H9 (cell line): ENCODE results near the gene WDR5B. TPM values are rescaled to one million over a fixed set of nuclear protein-coding genes. Genes with fewer than 3 reads are reported as not detected.

Source experiments
- DNase-seq: peaks from one replicate; pipeline ENCODE4 v3.0.0-alpha.2; 2017
- H2AFZ ChIP-seq: one replicate; pipeline ENCODE4 v1.6.1; 2013; ENCODE audit warnings: mild to moderate bottlenecking, low read length, control low read depth, moderate library complexity
- H2AK5ac ChIP-seq: 2 replicates; pipeline ENCODE4 v1.6.1; 2013; ENCODE audit warnings: low read length, control low read depth, mixed read lengths; ENCODE audit not compliant: insufficient read length
- H2BK120ac ChIP-seq: one replicate; pipeline ENCODE4 v1.6.1; 2013; ENCODE audit warnings: low read depth, mild to moderate bottlenecking, low read length, control low read depth, inconsistent platforms; ENCODE audit not compliant: poor library complexity, severe bottlenecking
- H2BK12ac ChIP-seq: 2 replicates; pipeline ENCODE4 v1.6.1; 2013; ENCODE audit warnings: low read length, control low read depth, mixed read lengths, low read depth; ENCODE audit not compliant: insufficient read length
- H2BK15ac ChIP-seq: 2 replicates; pipeline ENCODE4 v1.6.1; 2013; ENCODE audit warnings: low read depth, low read length, control low read depth
- H2BK20ac ChIP-seq: one replicate; pipeline ENCODE4 v1.6.1; 2013; ENCODE audit warnings: low read depth, mild to moderate bottlenecking, low read length, control low read depth, inconsistent platforms; ENCODE audit not compliant: poor library complexity, severe bottlenecking
- H2BK5ac ChIP-seq: 2 replicates; pipeline ENCODE4 v1.6.1; 2013; ENCODE audit warnings: low read length, control low read depth, mixed read lengths; ENCODE audit not compliant: insufficient read length
- H3K14ac ChIP-seq: 2 replicates; pipeline ENCODE4 v1.6.1; 2013; ENCODE audit warnings: low read length, control low read depth; ENCODE audit not compliant: insufficient read depth
- H3K18ac ChIP-seq: 2 replicates; pipeline ENCODE4 v1.6.1; 2013; ENCODE audit warnings: low read depth, mild to moderate bottlenecking, mixed read lengths, low read length, control low read depth; ENCODE audit not compliant: insufficient read length
- H3K23ac ChIP-seq: 2 replicates; pipeline ENCODE4 v1.6.1; 2013; ENCODE audit warnings: low read length, control low read depth, mixed read lengths, low read depth; ENCODE audit not compliant: insufficient read length
- H3K23me2 ChIP-seq: 2 replicates; pipeline ENCODE4 v1.6.1; 2013; ENCODE audit warnings: low read depth, mild to moderate bottlenecking, mixed read lengths, low read length, control low read depth; ENCODE audit not compliant: insufficient read length, poor library complexity, severe bottlenecking
- H3K27ac ChIP-seq: 2 replicates; pipeline ENCODE4 v1.5.1; 2013; ENCODE audit warnings: low read length, control low read depth, mixed read lengths, low read depth; ENCODE audit not compliant: insufficient read length
- H3K27me3 ChIP-seq: 2 replicates; pipeline ENCODE4 v1.6.1; 2013; ENCODE audit warnings: low read length, control low read depth, inconsistent platforms; ENCODE audit not compliant: insufficient read depth
- H3K4ac ChIP-seq: 2 replicates; pipeline ENCODE4 v1.6.1; 2013; ENCODE audit warnings: low read depth, mild to moderate bottlenecking, control low read depth, inconsistent platforms, low read length, moderate library complexity
- H3K4me1 ChIP-seq: 2 replicates; pipeline ENCODE4 v1.6.1; 2013; ENCODE audit warnings: low read length, control low read depth, inconsistent platforms; ENCODE audit not compliant: insufficient read depth
- H3K4me2 ChIP-seq: 2 replicates; pipeline ENCODE4 v1.6.1; 2013; ENCODE audit warnings: low read length, control low read depth, mixed read lengths; ENCODE audit not compliant: insufficient read length, insufficient read depth
- H3K56ac ChIP-seq: 2 replicates; pipeline ENCODE4 v1.6.1; 2013; ENCODE audit warnings: low read depth, mild to moderate bottlenecking, mixed read lengths, low read length, control low read depth; ENCODE audit not compliant: insufficient read length
- H3K79me1 ChIP-seq: 2 replicates; pipeline ENCODE4 v1.6.1; 2013; ENCODE audit warnings: low read depth, mild to moderate bottlenecking, moderate library complexity, low read length, control low read depth, inconsistent platforms; ENCODE audit not compliant: insufficient read depth, poor library complexity, severe bottlenecking
- H3K79me2 ChIP-seq: 2 replicates; pipeline ENCODE4 v1.6.1; 2013; ENCODE audit warnings: low read length, control low read depth, inconsistent platforms; ENCODE audit not compliant: insufficient read depth
- H3K9ac ChIP-seq: 2 replicates; pipeline ENCODE4 v1.6.1; 2013; ENCODE audit warnings: low read length, control low read depth, mixed read lengths; ENCODE audit not compliant: insufficient read length; ENCODE audit errors: extremely low read depth
- H3K9me3 ChIP-seq: one replicate; pipeline ENCODE4 v1.6.1; 2013; ENCODE audit warnings: low read depth, low read length, inconsistent platforms; ENCODE audit not compliant: control insufficient read depth
- H3T11ph ChIP-seq: one replicate; pipeline ENCODE4 v1.6.1; 2013; ENCODE audit warnings: mild to moderate bottlenecking, low read length, control low read depth, inconsistent platforms
- H4K20me1 ChIP-seq: one replicate; pipeline ENCODE4 v1.6.1; 2013; ENCODE audit not compliant: control insufficient read depth, insufficient read length, insufficient read depth
- H4K5ac ChIP-seq: 2 replicates; pipeline ENCODE4 v1.6.1; 2013; ENCODE audit warnings: low read depth, mild to moderate bottlenecking, mixed read lengths, low read length, control low read depth; ENCODE audit not compliant: insufficient read length
- H4K8ac ChIP-seq: replicated peaks from 2 replicates; pipeline ENCODE4 v1.6.1; 2013; ENCODE audit warnings: low read length, control low read depth, mixed read lengths, low read depth; ENCODE audit not compliant: insufficient read length
- H4K91ac ChIP-seq: 2 replicates; pipeline ENCODE4 v1.6.1; 2013; ENCODE audit warnings: low read depth, mild to moderate bottlenecking, moderate library complexity, mixed read lengths, low read length, control low read depth; ENCODE audit not compliant: insufficient read length
- H3K27ac Mint-ChIP-seq, 3 experiments: 2 replicates in 2 of 3; 3 replicates in 1 of 3; pipeline ENCODE4 v1.8.0; 2020 to 2021; ENCODE audit warnings: mixed read lengths in 3 of 3, mild to moderate bottlenecking in 1 of 3, moderate library complexity in 1 of 3
- H3K27me3 Mint-ChIP-seq: 2 replicates; pipeline ENCODE4 v1.8.0; 2021; ENCODE audit warnings: low read depth, mild to moderate bottlenecking, moderate library complexity, mixed read lengths
- H3K36me3 Mint-ChIP-seq, 3 experiments: 2 replicates in 2 of 3; 3 replicates in 1 of 3; pipeline ENCODE4 v1.8.0; 2020 to 2021; ENCODE audit warnings: low read depth in 3 of 3, mixed read lengths in 3 of 3; ENCODE audit not compliant: insufficient read depth in 1 of 3
- H3K4me1 Mint-ChIP-seq, 2 experiments: 2 replicates each; pipeline ENCODE4 v1.8.0; 2020; ENCODE audit warnings: mixed read lengths in 2 of 2
- H3K4me3 Mint-ChIP-seq, 2 experiments: 2 replicates in 1 of 2; 3 replicates in 1 of 2; pipeline ENCODE4 v1.8.0; 2020 to 2021; ENCODE audit warnings: mild to moderate bottlenecking in 2 of 2, mixed read lengths in 2 of 2, moderate library complexity in 1 of 2
- H3K9me3 Mint-ChIP-seq, 2 experiments: 2 replicates in 1 of 2; 3 replicates in 1 of 2; pipeline ENCODE4 v1.8.0; 2020; ENCODE audit warnings: mild to moderate bottlenecking in 2 of 2, mixed read lengths in 2 of 2, moderate library complexity in 1 of 2
- CTCF ChIP-seq: fragments of 200-600 bp; sonication (generic); conservative IDR thresholded peaks from 3 replicates; pipeline ENCODE4 v1.8.0; 2021; ENCODE audit warnings: antibody characterized with exemption, mild to moderate bottlenecking
- WGBS: extraction: QIAGEN DNeasy Blood & Tissue Kit; methylation state at CpG from one replicate; pipeline ENCODE4 v1.1.7; 2013; ENCODE audit warnings: missing lambda C conversion rate, low lambda C conversion rate, mixed read lengths; ENCODE audit not compliant: insufficient read length; ENCODE audit errors: extremely low coverage; 5-methylcytosine and 5-hydroxymethylcytosine counted together
- total RNA-seq: library from RNA; stranded (reverse); gene quantifications from 2 replicates; pipeline ENCODE4 v1.2.1, GENCODE V29; 2021

The WDR5B gene
- total RNA-seq, 1 experiment from 2014 or later: 3.7 TPM

- Histone ChIP-seq H3K56ac (no peak overlapping the region), H3K9ac (no peak overlapping the region), H3K4me2 (no peak overlapping the region), H2BK120ac (no peak overlapping the region), H3K23ac (no peak overlapping the region), H4K5ac (no peak overlapping the region), H4K91ac (no peak overlapping the region), H3K23me2 (no peaks in the 10 kb centered on the region), H3K79me1 (peaks cover 2% of the 10 kb centered on the region), H3K4me1 (no peaks in the 10 kb centered on the region), H3K9me3 (no peaks in the 10 kb centered on the region), H2AFZ (no peak overlapping the region), H3K14ac (no peak overlapping the region), H2BK12ac (no peak overlapping the region), H3K79me2 (no peaks in the 10 kb centered on the region), H4K20me1 (no peaks in the 10 kb centered on the region), H3K27me3 (no peaks in the 10 kb centered on the region), H2BK5ac (no peak overlapping the region), H3T11ph (no peak overlapping the region), H4K8ac (no peak overlapping the region), H3K27ac (no peak overlapping the region), H2BK15ac (no peak overlapping the region), H3K18ac (no peak overlapping the region), H3K4ac (no peak overlapping the region), H2AK5ac (no peak overlapping the region), H2BK20ac (no peak overlapping the region)
- H3K27me3 Mint-ChIP-seq: no peaks in the 10 kb centered on the region
- TF ChIP-seq CTCF: no peak
- H3K36me3 Mint-ChIP-seq: peaks cover 9 to 67% (median 46%) of the 10 kb centered on the region in 3 experiments; a peak in 6 of 7 replicates
- no CpG with 5 or more reads among the region's 1 CpG for WGBS
- H3K4me1 Mint-ChIP-seq: peaks cover 3% of the 10 kb centered on the region in 2 experiments
- H3K27ac Mint-ChIP-seq: no peak overlapping the region
- H3K4me3 Mint-ChIP-seq: no peak overlapping the region
- no peak for DNase-seq
- H3K9me3 Mint-ChIP-seq: no peaks in the 10 kb centered on the region
Observed at GRCh38 chr3:122462406-122462805, 46.5 kb upstream of the WDR5B start.
